SK-N-SH treated with all-trans-retinoic acid at 6 μM for 48 hours (cell line): ENCODE measurements around the gene ANKRD23.

Source experiments
- ATAC-seq: fragments of 200-7000 bp; cut with Tn5 transposase; 3 replicates; pipeline ENCODE4 v1.9.1; 2020; ENCODE audit warnings: mild to moderate bottlenecking, moderate library complexity
- ARNTL ChIP-seq: fragments of 450-650 bp; formaldehyde crosslinking; IDR thresholded peaks from 2 replicates; pipeline ENCODE4 v1.5.0; 2020; ENCODE audit warnings: low read depth, mild to moderate bottlenecking, moderate library complexity, borderline replicate concordance
- BACH2 ChIP-seq: fragments of 250-450 bp; sonication (Bioruptor Pico); IDR thresholded peaks from 2 replicates; pipeline ENCODE4 v1.9.0; 2021; ENCODE audit warnings: mild to moderate bottlenecking, borderline replicate concordance
- CREB5 ChIP-seq: fragments of 250-450 bp; sonication (Bioruptor Pico); IDR thresholded peaks from 2 replicates; pipeline ENCODE4 v1.5.1; 2020; ENCODE audit warnings: low read depth, mild to moderate bottlenecking, moderate library complexity
- CSDC2 ChIP-seq: fragments of 250-450 bp; sonication (Bioruptor Pico); IDR thresholded peaks from 2 replicates; pipeline ENCODE4 v1.5.0; 2020; ENCODE audit warnings: mild to moderate bottlenecking, moderate library complexity
- CSRNP3 ChIP-seq: fragments of 250-450 bp; sonication (Bioruptor Pico); IDR thresholded peaks from 2 replicates; pipeline ENCODE4 v1.5.1; 2021; ENCODE audit warnings: mild to moderate bottlenecking, moderate library complexity
- ESRRG ChIP-seq: fragments of 250-450 bp; sonication (Bioruptor Pico); IDR thresholded peaks from 2 replicates; pipeline ENCODE4 v1.6.1; 2021; ENCODE audit warnings: mild to moderate bottlenecking
- GLIS3 ChIP-seq: fragments of 250-450 bp; sonication (Bioruptor Pico); IDR thresholded peaks from 2 replicates; pipeline ENCODE4 v1.5.0; 2020; ENCODE audit warnings: mild to moderate bottlenecking, moderate library complexity
- ISL1 ChIP-seq: fragments of 250-450 bp; sonication (Bioruptor Pico); IDR thresholded peaks from 2 replicates; pipeline ENCODE4 v2.1.2; 2022; ENCODE audit warnings: mild to moderate bottlenecking, moderate library complexity
- OSR1 ChIP-seq: fragments of 250-450 bp; sonication (Bioruptor Pico); IDR thresholded peaks from 2 replicates; pipeline ENCODE4 v1.8.0; 2022; ENCODE audit warnings: moderate library complexity, mild to moderate bottlenecking, inconsistent platforms
- PATZ1 ChIP-seq: fragments of 250-450 bp; sonication (Bioruptor Pico); IDR thresholded peaks from 2 replicates; pipeline ENCODE4 v1.8.0; 2020; ENCODE audit warnings: mild to moderate bottlenecking, moderate library complexity, borderline replicate concordance
- POU6F1 ChIP-seq: fragments of 250-450 bp; sonication (Bioruptor Pico); IDR thresholded peaks from 2 replicates; pipeline ENCODE4 v1.8.0; 2021; ENCODE audit warnings: low read depth, mild to moderate bottlenecking, moderate library complexity, borderline replicate concordance
- PPARA ChIP-seq: fragments of 250-450 bp; sonication (Bioruptor Pico); IDR thresholded peaks from 2 replicates; pipeline ENCODE4 v1.5.0; 2020; ENCODE audit warnings: mild to moderate bottlenecking, borderline replicate concordance
- RARB ChIP-seq: fragments of 250-450 bp; sonication (Bioruptor Pico); IDR thresholded peaks from 2 replicates; pipeline ENCODE4 v1.8.0; 2021; ENCODE audit warnings: mild to moderate bottlenecking, moderate library complexity
- SNAI2 ChIP-seq: fragments of 250-450 bp; sonication (Bioruptor Pico); IDR thresholded peaks from 2 replicates; pipeline ENCODE4 v1.5.0; 2020; ENCODE audit warnings: mild to moderate bottlenecking, moderate library complexity
- TCF4 ChIP-seq: fragments of 250-450 bp; sonication (Bioruptor Pico); IDR thresholded peaks from 2 replicates; pipeline ENCODE4 v1.8.0; 2021; ENCODE audit warnings: mild to moderate bottlenecking, moderate library complexity, borderline replicate concordance
- TOX ChIP-seq: fragments of 250-450 bp; sonication (Bioruptor Pico); IDR thresholded peaks from 2 replicates; pipeline ENCODE4 v1.8.0; 2021; ENCODE audit warnings: mild to moderate bottlenecking, moderate library complexity, borderline replicate concordance
- TSHZ2 ChIP-seq: fragments of 250-450 bp; sonication (Bioruptor Pico); IDR thresholded peaks from 2 replicates; pipeline ENCODE4 v1.5.0; 2020; ENCODE audit warnings: mild to moderate bottlenecking, moderate library complexity
- ZC3H10 ChIP-seq: fragments of 250-450 bp; sonication (Bioruptor Pico); IDR thresholded peaks from 2 replicates; pipeline ENCODE4 v1.5.1; 2021; ENCODE audit warnings: mild to moderate bottlenecking, moderate library complexity
- ZFP3 ChIP-seq: fragments of 250-450 bp; sonication (Bioruptor Pico); IDR thresholded peaks from 2 replicates; pipeline ENCODE4 v1.5.0; 2020; ENCODE audit warnings: mild to moderate bottlenecking, moderate library complexity
- ZFP30 ChIP-seq: fragments of 450-650 bp; formaldehyde crosslinking; IDR thresholded peaks from 2 replicates; pipeline ENCODE4 v1.5.0; 2022; ENCODE audit warnings: mild to moderate bottlenecking, moderate library complexity
- ZNF565 ChIP-seq: fragments of 450-650 bp; formaldehyde crosslinking; conservative IDR thresholded peaks from 2 replicates; pipeline ENCODE4 v1.5.0; 2020; ENCODE audit warnings: low read depth, mild to moderate bottlenecking, moderate library complexity
- ZNF70 ChIP-seq: fragments of 450-650 bp; formaldehyde crosslinking; IDR thresholded peaks from 2 replicates; pipeline ENCODE4 v1.5.0; 2020; ENCODE audit warnings: mild to moderate bottlenecking, moderate library complexity
- ZNF8 ChIP-seq: fragments of 450-650 bp; formaldehyde crosslinking; IDR thresholded peaks from 2 replicates; pipeline ENCODE4 v1.5.0; 2020; ENCODE audit warnings: mild to moderate bottlenecking, moderate library complexity

Gene ANKRD23

GRCh38 chr2:96843538-96844268 lies at the start of gene ANKRD23:
TSS of gene ANKRD23 (minus strand) at chr2:96844021. CDS start at chr2:96843992, 29 bp downstream.
- no peak for ATAC-seq
- TF ChIP-seq BACH2 (CRISPR knock-in tag) (no peak), ISL1 (CRISPR knock-in tag) (no peak), CSDC2 (no peak), ZFP3 (CRISPR knock-in tag) (no peak), ZNF70 (no peak), ARNTL (CRISPR knock-in tag) (no peak), RARB (CRISPR knock-in tag) (no peak), CREB5 (no peak), ESRRG (no peak), CSRNP3 (no peak), PATZ1 (CRISPR knock-in tag) (no peak), TOX (CRISPR knock-in tag) (no peak), ZC3H10 (CRISPR knock-in tag) (no peak), ZNF8 (no peak), OSR1 (CRISPR knock-in tag) (no peak), POU6F1 (no peak), ZFP30 (no peak), ZNF565 (no peak), TSHZ2 (CRISPR knock-in tag) (no peak), TCF4 (no peak)

- no peak for ATAC-seq
- TF ChIP-seq TSHZ2 (CRISPR knock-in tag) (no peak), GLIS3 (no peak), OSR1 (CRISPR knock-in tag) (no peak), SNAI2 (CRISPR knock-in tag) (no peak), ARNTL (CRISPR knock-in tag) (no peak), ZNF70 (no peak), PPARA (no peak), ZNF8 (no peak), CSRNP3 (no peak), ZFP3 (CRISPR knock-in tag) (no peak)
- TF ChIP-seq, all 23 proteins: peak for 0
These were observed 47.9 kb upstream of the ANKRD23 start for GRCh38 chr2:96891591-96892333.
